Erythroblast (primary cell): Measurements from ENCODE around the gene BPIFB2.

Experiments used
- DNase-seq, 2 experiments: peaks; one replicate each; lab custom pipeline; 2025; lab: John Stamatoyannopoulos, UW
- GATA1 ChIP-seq: IDR thresholded peaks from 2 replicates; pipeline ENCODE4 v1.6.1; 2011; ENCODE audit warnings: low read depth, mild to moderate bottlenecking, control low read depth, low read length, moderate library complexity
- POLR2A ChIP-seq: IDR thresholded peaks from 2 replicates; pipeline ENCODE4 v1.6.1; 2011; ENCODE audit warnings: mild to moderate bottlenecking, low read length

Gene BPIFB2

GRCh38 chr20:33022694-33023438 lies 15.4 kb downstream of the BPIFB2 start:
- DNase-seq = no peak
- no peak for TF ChIP-seq GATA1
- TF ChIP-seq POLR2A = no peak

GRCh38 chr20:33023439-33024242 lies 16.1 kb downstream of the BPIFB2 start:
- TF ChIP-seq GATA1 (no peak), POLR2A (no peak)
- no peak for DNase-seq

- DNase-seq = no peak
- TF ChIP-seq GATA1 (no peak), POLR2A (no peak)
Measured at GRCh38 chr20:33024243-33024560, 16.7 kb downstream of the BPIFB2 start.

GRCh38 chr20:33024609-33025317 lies 17.3 kb downstream of the BPIFB2 start:
- DNase-seq = no peak
- TF ChIP-seq POLR2A (no peak), GATA1 (no peak)

GRCh38 chr20:33025318-33025876 lies 17.9 kb downstream of the BPIFB2 start:
- DNase-seq = no peak
- TF ChIP-seq GATA1 (no peak), POLR2A (no peak)

GRCh38 chr20:33026072-33026778 lies 18.7 kb downstream of the BPIFB2 start:
- TF ChIP-seq POLR2A (no peak), GATA1 (no peak)
- no peak for DNase-seq

- DNase-seq = no peak
- TF ChIP-seq POLR2A = no peak
- no peak for TF ChIP-seq GATA1
Measured at GRCh38 chr20:33026779-33027759, 19.6 kb downstream of the BPIFB2 start.

- DNase-seq = no peak
- TF ChIP-seq POLR2A = no peak
- no peak for TF ChIP-seq GATA1
Measured at GRCh38 chr20:33027769-33028751, 20.6 kb downstream of the BPIFB2 start.

- no peak for DNase-seq
- TF ChIP-seq GATA1 (no peak), POLR2A (no peak)
Measured at GRCh38 chr20:33028875-33029274, 21.4 kb downstream of the BPIFB2 start.

GRCh38 chr20:33030076-33030475 lies 22.6 kb downstream of the BPIFB2 start:
- TF ChIP-seq POLR2A = no peak
- no peak for TF ChIP-seq GATA1
- DNase-seq = no peak

GRCh38 chr20:33030569-33030968 lies 23.1 kb downstream of the BPIFB2 start:
- DNase-seq = no peak
- TF ChIP-seq GATA1 (no peak), POLR2A (no peak)
